GM18867 (cell line): Measurements from ENCODE around the gene USP34.
A peak's percentile ranks its signal among the peaks of the same experiment; 100 is the strongest.
"Not testable (repeated sequence)": the region's sequence is repeated elsewhere in the genome, so short reads cannot be mapped to it uniquely, and the experiment has no call there.

Experiments used
- ATAC-seq: cut with Tn5 transposase; IDR thresholded peaks from one replicate; pipeline ENCODE4 v1.9.1; 2021; ENCODE audit warnings: mild to moderate bottlenecking, moderate library complexity; ENCODE audit not compliant: unreplicated experiment

The USP34 gene

DNA sequence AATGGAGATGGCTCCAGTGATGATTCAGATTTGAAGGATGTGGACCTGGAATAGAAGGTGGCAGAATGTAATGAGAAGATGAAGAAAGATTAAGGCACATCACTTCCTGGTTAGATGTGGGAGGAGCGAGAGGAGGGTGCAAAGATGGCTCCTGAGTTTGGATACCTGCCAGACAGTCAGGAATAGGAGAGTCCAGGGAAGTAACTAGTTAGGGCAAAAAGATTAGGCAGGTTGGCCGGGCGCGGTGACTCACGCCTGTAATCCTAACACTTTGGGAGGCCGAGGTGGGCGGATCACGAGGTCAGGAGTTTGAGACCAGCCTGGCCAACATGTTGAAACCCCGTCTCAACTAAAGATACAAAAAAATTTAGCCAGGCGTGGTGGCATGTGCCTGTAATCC lies 303.3 kb downstream of the USP34 start:
- ATAC-seq: no peak

GRCh38 chr2:61165946-61166345 lies 304.9 kb downstream of the USP34 start:
- no peak for ATAC-seq

GRCh38 chr2:61165082-61165481 lies 305.8 kb downstream of the USP34 start:
- not testable (repeated sequence) for ATAC-seq

GRCh38 chr2:61162721-61163120 lies 308.2 kb downstream of the USP34 start:
- no peak for ATAC-seq

GRCh38 chr2:61161888-61162287 lies 309.0 kb downstream of the USP34 start, which contains the start of gene C2orf74:
TSS of gene C2orf74 (plus strand) at chr2:61162188. CDS start at chr2:61162515, 327 bp downstream.
- no peak for ATAC-seq

- no peak for ATAC-seq
Observed at GRCh38 chr2:61158356-61158955, 312.4 kb downstream of the USP34 start.

GRCh38 chr2:61157371-61158003 lies 313.4 kb downstream of the USP34 start:
- no peak for ATAC-seq

DNA sequence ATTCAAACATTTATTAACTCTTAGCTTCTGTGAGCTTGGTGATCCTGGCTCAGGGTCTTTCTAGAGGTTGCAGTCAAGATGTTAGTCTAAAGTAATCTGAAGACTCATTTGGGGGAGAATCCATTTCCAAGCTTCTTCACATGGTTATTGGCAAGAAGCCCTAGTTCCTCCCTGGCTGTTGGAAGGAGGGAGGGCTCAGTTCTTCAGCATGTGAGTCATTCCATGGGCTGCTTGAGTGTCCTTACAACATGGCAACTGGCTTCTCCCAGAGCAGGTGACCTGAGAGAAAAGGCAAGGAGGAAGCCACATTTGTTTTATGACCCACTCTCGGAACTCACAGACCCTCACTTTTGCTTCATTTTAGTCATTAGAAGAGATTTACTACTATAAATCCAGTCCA lies 319.5 kb downstream of the USP34 start:
- no peak for ATAC-seq

DNA sequence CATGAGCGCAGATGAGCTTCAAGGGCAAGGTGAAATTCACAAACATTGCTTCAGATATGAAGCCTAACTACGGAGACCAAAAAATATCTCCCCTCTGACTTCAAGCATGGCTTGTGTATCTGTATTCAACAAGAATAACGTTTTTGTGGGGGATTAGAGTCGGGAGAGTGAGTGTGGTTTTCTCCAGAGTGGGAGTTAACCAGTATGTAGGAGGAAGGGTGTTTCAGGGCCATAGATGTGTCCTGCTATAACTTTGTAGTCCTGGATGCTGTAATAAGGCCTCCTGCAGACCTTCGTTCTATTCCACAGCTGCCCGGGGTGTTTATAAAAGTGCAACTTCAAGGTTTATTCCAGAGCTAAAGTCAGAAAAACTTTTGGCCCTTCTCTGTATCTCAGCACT lies 321.8 kb downstream of the USP34 start:
- no peak for ATAC-seq

- ATAC-seq: not testable (repeated sequence)
Observed at GRCh38 chr2:61148091-61148490, 322.8 kb downstream of the USP34 start.

DNA sequence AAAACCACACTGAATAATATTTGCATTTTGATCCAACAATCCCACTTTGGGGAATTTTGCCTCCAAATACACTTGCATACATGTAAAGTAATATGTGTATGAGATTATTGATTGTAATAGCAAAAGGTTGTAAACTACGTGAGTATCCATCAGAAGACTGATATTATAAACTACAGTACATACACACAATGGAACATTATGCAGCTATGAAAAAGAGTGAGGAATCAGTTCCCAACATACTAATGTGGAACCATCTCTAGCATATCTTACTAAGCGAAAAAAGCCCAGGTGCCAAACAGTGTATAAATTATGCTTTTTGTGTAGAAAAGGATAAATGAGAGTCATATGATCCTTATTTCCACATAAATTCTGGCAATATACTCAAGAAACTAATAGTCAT lies 324.9 kb downstream of the USP34 start:
- ATAC-seq: no peak

- ATAC-seq: peak; percentile 96
Observed at GRCh38 chr2:61144697-61145268, 326.1 kb downstream of the USP34 start.

DNA sequence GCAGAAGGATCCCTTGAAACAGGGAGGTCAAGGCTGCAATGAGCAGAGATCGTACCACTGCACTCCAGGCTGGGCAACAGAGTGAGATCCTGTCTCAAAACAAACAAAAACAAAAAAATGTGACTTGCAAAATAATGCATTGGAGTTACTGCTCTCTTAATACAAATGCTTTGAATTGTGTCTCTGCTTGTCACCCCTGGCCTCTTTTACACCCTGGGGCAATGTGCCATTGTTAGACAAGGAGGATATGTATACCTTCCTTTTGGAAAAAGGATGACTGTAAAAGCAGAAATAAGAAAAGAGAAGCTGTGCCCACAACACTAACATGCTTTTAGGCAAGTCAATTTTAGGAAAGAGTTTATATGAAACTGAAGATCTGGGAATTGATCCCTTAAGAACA lies 329.7 kb downstream of the USP34 start:
- no peak for ATAC-seq

GRCh38 chr2:61138859-61139258 lies 332.0 kb downstream of the USP34 start:
- no peak for ATAC-seq
